Measurements from ENCODE around the gene ANGPTL2.

GRCh38 chr9:127050152-127050551 is 72.3 kb downstream of the ANGPTL2 start:
- TF ChIP-seq CTCF (IDR thresholded peaks at IDR 0.05) (no peak), EP300 (IDR thresholded peaks at IDR 0.05; ENCODE audit: borderline replicate concordance in 1 of 2, low read depth in 1 of 2, low read length in 1 of 2) (no peak)

Measured in SK-N-SH (cell line).